GM19324 (cell line): ENCODE measurements around the gene IL20.

Experiments used
- ATAC-seq: cut with Tn5 transposase; IDR thresholded peaks from one replicate; pipeline ENCODE4 v1.9.1; 2021; ENCODE audit warnings: mild to moderate bottlenecking, moderate library complexity; ENCODE audit not compliant: unreplicated experiment, low FRiP score

The IL20 gene

DNA sequence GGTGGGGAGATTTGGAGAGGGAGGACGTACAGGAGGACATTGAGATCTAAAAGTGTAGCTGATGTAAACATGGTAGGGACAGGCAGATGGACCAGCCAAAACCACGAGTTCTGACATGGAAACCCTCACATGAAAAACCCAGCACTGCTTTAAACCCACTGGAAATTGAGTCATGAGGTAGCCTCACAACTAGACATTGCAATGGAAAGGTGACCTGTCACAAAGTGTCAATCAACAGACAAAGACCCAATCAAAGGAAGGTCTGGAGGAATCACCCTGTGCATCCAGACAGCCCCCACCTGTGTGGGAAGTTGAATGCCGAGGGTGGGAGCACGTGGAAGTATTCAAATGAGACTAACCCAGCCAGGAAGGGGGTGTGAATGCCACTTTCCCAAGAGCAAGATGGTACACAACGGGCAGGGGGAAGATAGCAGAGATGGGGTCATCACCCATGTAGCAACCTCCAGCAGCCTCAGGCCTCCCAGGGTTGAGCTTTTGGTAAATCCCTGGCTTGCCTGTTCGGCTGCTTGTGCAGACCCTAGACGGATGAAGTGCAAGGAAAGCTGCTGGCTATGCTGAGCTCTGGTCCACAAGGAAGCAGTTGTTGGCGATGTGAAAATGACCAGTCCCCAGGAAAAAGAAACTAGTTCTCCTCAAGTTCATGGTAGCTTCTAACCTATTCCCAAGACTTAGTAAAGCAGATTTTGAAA, 50.7 kb downstream of the IL20 start:
- no peak for ATAC-seq

DNA sequence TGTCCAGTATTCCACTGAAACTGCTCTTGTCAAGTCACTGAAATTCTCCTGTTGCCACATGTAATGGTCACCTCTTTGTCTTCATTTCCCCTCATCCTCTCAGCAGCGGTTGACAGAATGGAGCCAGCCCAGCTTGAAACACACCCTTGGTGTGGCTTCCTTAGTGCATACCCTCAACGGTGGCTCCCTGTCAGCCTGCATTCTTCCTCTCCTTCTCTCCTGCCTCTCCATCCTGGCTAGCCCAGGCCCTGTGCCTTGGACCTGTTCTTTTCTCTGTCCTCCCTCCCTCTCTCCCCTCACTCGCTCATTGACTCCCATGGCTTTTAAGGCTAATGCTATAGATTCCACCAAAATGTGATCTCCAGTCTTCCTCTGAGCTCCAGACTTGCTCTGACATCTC, 52.7 kb downstream of the IL20 start:
- ATAC-seq, result no peak
